Measurements from ENCODE around the gene CPNE9.

Gene CPNE9

DNA sequence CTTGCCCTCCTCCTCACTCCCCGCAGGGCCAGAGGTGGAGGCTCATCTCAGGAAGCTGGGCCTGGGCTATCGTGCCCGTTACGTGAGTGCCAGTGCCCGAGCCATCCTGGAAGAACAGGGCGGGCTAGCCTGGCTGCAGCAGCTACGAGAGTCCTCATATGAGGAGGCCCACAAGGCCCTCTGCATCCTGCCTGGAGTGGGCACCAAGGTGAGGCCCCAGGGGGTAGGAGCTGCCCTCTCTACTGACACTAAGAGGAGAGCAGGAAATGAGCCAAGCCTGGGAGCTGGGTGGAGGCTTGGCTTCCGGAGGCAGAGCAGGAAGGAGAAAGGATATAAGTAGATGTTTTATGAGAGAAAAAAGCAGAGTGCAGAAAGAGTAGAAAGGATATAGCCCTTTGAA is 51.0 kb downstream of the CPNE9 start:
- Histone ChIP-seq H3K4me3 (replicated peaks; ENCODE audit: insufficient read depth, low read length) (no peak overlapping the region), H3K27ac (replicated peaks) (0 out of 2 replicates have a peak overlapping the region, but pooled peaks have one; percentile 25), H3K27me3 (ENCODE audit: insufficient read depth, poor library complexity, severe bottlenecking) (no peaks in the 10 kb centered on the region)
- no peak for TF ChIP-seq POLR2AphosphoS5 (IDR thresholded peaks at IDR 0.05; ENCODE audit: low read depth)
- no peak for TF ChIP-seq SPI1 (IDR thresholded peaks at IDR 0.05; ENCODE audit: borderline replicate concordance, low read depth)
- TF ChIP-seq REST (IDR thresholded peaks at IDR 0.05; ENCODE audit: insufficient replicate concordance, low read depth): no peak
- TF ChIP-seq, protein P1, sequence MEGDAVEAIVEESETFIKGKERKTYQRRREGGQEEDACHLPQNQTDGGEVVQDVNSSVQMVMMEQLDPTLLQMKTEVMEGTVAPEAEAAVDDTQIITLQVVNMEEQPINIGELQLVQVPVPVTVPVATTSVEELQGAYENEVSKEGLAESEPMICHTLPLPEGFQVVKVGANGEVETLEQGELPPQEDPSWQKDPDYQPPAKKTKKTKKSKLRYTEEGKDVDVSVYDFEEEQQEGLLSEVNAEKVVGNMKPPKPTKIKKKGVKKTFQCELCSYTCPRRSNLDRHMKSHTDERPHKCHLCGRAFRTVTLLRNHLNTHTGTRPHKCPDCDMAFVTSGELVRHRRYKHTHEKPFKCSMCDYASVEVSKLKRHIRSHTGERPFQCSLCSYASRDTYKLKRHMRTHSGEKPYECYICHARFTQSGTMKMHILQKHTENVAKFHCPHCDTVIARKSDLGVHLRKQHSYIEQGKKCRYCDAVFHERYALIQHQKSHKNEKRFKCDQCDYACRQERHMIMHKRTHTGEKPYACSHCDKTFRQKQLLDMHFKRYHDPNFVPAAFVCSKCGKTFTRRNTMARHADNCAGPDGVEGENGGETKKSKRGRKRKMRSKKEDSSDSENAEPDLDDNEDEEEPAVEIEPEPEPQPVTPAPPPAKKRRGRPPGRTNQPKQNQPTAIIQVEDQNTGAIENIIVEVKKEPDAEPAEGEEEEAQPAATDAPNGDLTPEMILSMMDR (IDR thresholded peaks at IDR 0.05; ENCODE audit: insufficient read depth, low read length): no peak
- no peak for TF ChIP-seq GABPA (IDR thresholded peaks at IDR 0.05; ENCODE audit: low read depth)
- no peak for DNase-seq (ENCODE audit: low read depth in 1 of 2, low spot score in 1 of 2)

DNA sequence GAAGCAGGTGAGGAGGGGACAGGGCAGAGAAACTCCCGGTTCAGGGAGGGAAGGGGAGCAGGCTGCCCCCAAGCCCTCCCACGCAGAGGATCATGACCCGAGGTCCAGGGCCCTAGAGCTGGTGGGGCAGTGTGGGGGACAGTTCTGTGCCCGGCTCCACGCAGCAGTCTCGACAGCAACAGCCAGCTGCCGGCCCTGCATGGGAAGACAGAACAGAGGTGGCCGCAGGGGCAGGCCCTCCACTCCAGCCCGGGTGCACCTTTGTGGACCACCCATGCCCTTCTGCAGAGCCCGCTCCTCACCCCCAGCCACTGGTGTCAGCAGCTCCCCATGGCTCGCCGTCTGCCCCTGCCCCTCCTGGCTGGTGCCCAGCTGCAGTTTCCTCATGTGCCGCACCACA is 53.8 kb downstream of the CPNE9 start:
- Histone ChIP-seq H3K4me3 (replicated peaks; ENCODE audit: insufficient read depth, low read length) (no peak overlapping the region), H3K27me3 (ENCODE audit: insufficient read depth, poor library complexity, severe bottlenecking) (no peaks in the 10 kb centered on the region), H3K27ac (replicated peaks) (no peak overlapping the region)
- DNase-seq (ENCODE audit: low read depth in 1 of 2, low spot score in 1 of 2): no peak
- TF ChIP-seq, protein P1 (IDR thresholded peaks at IDR 0.05; ENCODE audit: insufficient read depth, low read length): no peak
- no peak for TF ChIP-seq REST (IDR thresholded peaks at IDR 0.05; ENCODE audit: insufficient replicate concordance, low read depth)
- no peak for TF ChIP-seq GABPA (IDR thresholded peaks at IDR 0.05; ENCODE audit: low read depth)
- no peak for TF ChIP-seq SPI1 (IDR thresholded peaks at IDR 0.05; ENCODE audit: borderline replicate concordance, low read depth)
- no peak for TF ChIP-seq POLR2AphosphoS5 (IDR thresholded peaks at IDR 0.05; ENCODE audit: low read depth)

DNA sequence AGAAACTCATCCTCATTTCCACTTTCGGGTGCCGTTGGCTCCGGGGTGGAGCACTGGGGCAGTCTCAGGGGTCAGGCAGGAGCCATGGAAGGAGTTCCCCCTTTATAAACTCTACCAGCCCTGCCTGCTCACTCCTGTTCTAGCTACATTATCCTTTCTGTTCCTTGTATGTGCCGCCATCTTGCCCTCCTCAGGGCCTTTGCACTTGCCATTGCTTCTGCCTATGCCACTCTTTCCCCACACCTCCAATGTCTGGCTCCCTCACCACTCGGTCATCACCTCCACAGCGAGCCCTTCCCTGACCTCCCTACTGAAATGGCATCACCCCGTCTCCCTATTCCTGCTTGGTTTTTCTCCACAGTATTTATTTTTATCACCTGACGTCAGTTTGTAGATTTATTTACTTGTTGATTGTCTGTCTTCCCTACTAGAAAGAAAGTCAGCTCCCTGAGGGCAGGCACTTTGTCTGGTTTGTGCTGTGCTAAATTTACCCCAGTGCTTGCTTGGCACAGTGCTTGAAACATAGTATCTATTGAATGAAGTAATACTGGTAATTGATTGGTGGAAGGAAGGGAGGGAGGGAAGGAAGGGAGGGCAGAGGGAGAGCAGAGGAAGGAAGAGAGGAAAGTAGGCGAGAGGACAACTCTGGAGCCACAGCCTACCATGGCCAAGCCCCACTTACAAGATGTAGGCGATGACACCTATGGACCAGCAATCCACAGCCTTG is 57.3 kb downstream of the CPNE9 start:
- no peak overlapping the region for H3K4me3 ChIP-seq (replicated peaks; ENCODE audit: insufficient read depth, low read length)
- no peak for TF ChIP-seq SPI1 (IDR thresholded peaks at IDR 0.05; ENCODE audit: borderline replicate concordance, low read depth)
- TF ChIP-seq, protein P1 (IDR thresholded peaks at IDR 0.05; ENCODE audit: insufficient read depth, low read length): no peak
- no peak for TF ChIP-seq REST (IDR thresholded peaks at IDR 0.05; ENCODE audit: insufficient replicate concordance, low read depth)
- no peak; the same call in 1 of the 2 replicates for TF ChIP-seq POLR2AphosphoS5 (IDR thresholded peaks at IDR 0.05; ENCODE audit: low read depth)
- TF ChIP-seq GABPA (IDR thresholded peaks at IDR 0.05; ENCODE audit: low read depth): no peak
- H3K27ac ChIP-seq (replicated peaks): no peak overlapping the region
- no peak for DNase-seq (ENCODE audit: low read depth in 1 of 2, low spot score in 1 of 2)
- H3K27me3 ChIP-seq (ENCODE audit: insufficient read depth, poor library complexity, severe bottlenecking): no peaks in the 10 kb centered on the region
